ENCODE data around the gene MFF. TPM values are rescaled to one million over a fixed set of nuclear protein-coding genes. Genes with fewer than 3 reads are reported as not detected.
"Not testable (repeated sequence)": the region's sequence is repeated elsewhere in the genome, so short reads cannot be mapped to it uniquely, and the experiment has no call there.

MFF gene
- total RNA-seq, 2 experiments from 2014 or later = 66.5 to 73.9 TPM

DNA sequence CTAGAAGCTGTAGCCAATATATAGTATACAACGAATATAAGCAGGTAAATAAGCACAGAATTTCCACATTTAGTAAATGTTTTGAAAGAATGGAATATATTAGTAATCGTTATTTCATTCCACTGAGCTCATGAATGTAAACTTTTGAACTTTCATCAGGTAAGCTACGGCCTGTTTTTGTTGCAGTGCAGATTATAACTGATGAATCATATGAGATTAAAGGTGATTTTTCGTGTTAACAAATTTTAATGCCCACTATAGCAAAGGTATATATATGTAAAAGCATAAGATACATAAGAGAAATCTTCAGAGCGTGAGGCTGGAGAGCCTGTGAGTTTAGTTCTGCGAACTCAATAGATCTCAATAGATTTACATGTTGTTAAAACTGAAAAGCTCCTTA lies 61.6 kb downstream of the MFF start:
- Mint-ChIP-seq H3K4me3 (no peak overlapping the region), H3K9me3 (peaks cover 9% of the 10 kb centered on the region), H3K36me3 (ENCODE audit: low read depth) (peaks cover 3% of the 10 kb centered on the region), H3K4me1 (ENCODE audit: low read depth) (peaks cover 16% of the 10 kb centered on the region), H3K27ac (no peak overlapping the region), H3K27me3 (no peaks in the 10 kb centered on the region)
- ATAC-seq (no peak), DNase-seq (no peak)
- TF ChIP-seq, protein P1, sequence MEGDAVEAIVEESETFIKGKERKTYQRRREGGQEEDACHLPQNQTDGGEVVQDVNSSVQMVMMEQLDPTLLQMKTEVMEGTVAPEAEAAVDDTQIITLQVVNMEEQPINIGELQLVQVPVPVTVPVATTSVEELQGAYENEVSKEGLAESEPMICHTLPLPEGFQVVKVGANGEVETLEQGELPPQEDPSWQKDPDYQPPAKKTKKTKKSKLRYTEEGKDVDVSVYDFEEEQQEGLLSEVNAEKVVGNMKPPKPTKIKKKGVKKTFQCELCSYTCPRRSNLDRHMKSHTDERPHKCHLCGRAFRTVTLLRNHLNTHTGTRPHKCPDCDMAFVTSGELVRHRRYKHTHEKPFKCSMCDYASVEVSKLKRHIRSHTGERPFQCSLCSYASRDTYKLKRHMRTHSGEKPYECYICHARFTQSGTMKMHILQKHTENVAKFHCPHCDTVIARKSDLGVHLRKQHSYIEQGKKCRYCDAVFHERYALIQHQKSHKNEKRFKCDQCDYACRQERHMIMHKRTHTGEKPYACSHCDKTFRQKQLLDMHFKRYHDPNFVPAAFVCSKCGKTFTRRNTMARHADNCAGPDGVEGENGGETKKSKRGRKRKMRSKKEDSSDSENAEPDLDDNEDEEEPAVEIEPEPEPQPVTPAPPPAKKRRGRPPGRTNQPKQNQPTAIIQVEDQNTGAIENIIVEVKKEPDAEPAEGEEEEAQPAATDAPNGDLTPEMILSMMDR (IDR thresholded peaks at IDR 0.05) = no peak
- intact Hi-C loops (cut with micrococcal nuclease) = no loop called here
- ChIA-PET POLR2A (no interaction called here), CTCF (interaction anchor here (1.2 to 2.3 kb wide), 2 partner anchors 16 to 19 kb away, joined by 3 to 8 read pairs; no protein-coding TSS in a partner anchor)

DNA sequence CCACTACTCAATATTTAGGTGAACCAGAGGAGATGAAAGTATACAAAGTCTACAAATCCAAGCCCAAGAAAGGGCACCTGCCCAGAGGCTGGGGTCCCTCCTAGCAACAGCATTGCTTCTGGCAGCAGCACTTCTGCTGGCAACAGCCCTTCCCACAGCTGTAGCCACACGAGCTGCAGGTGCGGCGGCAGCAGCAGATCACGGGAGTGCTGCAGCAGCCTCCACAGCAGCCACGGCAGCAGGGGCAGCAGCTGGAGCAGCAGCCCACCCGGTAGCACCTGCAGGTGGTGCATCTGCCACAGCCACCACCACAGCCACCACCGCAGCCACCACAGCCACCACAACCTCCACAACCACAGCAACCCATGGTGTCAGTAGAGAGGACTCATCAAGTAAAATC lies 62.5 kb downstream of the MFF start, which contains the start of gene SCYGR1:
Gene SCYGR1, minus strand, starts transcription at position 367 of the 400 bp plus-strand sequence. Its CDS starts 0 bp downstream, at position 367.
- DNase-seq; ATAC-seq; H3K27me3 Mint-ChIP-seq; H3K36me3 Mint-ChIP-seq (ENCODE audit: low read depth); H3K9me3 Mint-ChIP-seq; H3K27ac Mint-ChIP-seq; CTCF ChIA-PET; intact Hi-C loops (cut with micrococcal nuclease); POLR2A ChIA-PET; H3K4me1 Mint-ChIP-seq (ENCODE audit: low read depth); H3K4me3 Mint-ChIP-seq: not testable (repeated sequence)

DNA sequence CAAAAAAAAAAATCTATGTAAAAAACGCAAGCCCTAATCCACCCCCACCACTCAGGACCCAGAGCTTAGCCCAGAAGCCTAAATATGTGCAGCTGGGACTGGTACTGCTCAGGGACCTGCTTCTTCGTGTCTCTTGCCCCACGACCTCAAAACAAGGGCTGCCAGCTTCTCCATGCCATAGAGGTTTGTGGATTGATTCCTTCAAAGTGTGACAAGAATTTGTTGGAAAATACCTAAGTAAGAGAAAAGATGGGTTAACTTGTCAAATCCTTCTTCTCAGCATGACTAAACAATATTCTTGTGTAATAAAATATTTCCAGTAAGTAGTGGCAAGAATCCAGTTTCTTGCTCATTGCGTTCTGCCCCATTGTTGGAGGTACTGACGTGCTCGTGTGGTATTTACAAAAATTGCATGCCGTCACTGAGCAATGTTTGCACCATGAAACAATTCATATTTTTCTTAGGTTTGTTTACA lies 63.5 kb downstream of the MFF start:
- H3K9me3 Mint-ChIP-seq = no peaks in the 10 kb centered on the region
- ChIA-PET POLR2A (interaction anchor here (0.6 kb wide), 1 partner anchor 260 kb away, joined by 3 read pairs; no protein-coding TSS in a partner anchor), CTCF (no interaction called here)
- H3K27ac Mint-ChIP-seq = no peak overlapping the region
- intact Hi-C loops (cut with micrococcal nuclease) = no loop called here
- DNase-seq (no peak), ATAC-seq (no peak)
- no peaks in the 10 kb centered on the region for H3K27me3 Mint-ChIP-seq
- no peaks in the 10 kb centered on the region for H3K36me3 Mint-ChIP-seq (ENCODE audit: low read depth)
- peaks cover 6% of the 10 kb centered on the region for H3K4me1 Mint-ChIP-seq (ENCODE audit: low read depth)
- H3K4me3 Mint-ChIP-seq = no peak overlapping the region
- TF ChIP-seq, protein P1 (IDR thresholded peaks at IDR 0.05) = no peak

DNA sequence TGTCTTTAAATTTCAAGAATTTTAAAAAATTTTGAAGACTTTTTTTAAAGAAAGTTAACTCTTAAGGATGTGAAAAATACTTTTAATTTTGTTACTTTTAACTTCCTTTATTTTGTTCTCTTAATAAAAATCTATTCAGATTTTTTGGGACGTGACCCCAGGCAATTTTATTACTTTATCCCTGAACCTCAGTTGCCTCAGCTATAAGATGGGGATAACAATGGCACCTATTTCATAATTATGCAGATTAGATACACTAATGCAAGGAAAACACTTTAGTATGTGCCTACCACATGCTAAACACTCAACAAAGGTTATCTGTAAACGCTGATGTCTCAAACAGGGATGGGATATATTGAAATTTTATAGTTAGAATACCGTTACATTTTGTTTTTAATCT lies 64.2 kb downstream of the MFF start:
- Mint-ChIP-seq H3K27ac (no peak overlapping the region), H3K36me3 (ENCODE audit: low read depth) (no peaks in the 10 kb centered on the region), H3K4me3 (no peak overlapping the region), H3K4me1 (ENCODE audit: low read depth) (peaks cover 6% of the 10 kb centered on the region), H3K9me3 (no peaks in the 10 kb centered on the region), H3K27me3 (no peaks in the 10 kb centered on the region)
- no peak for DNase-seq
- POLR2A ChIA-PET = interaction anchor here (0.6 kb wide), 1 partner anchor 261 kb away, joined by 3 read pairs; no protein-coding TSS in a partner anchor
- intact Hi-C loops (cut with micrococcal nuclease) = no loop called here
- CTCF ChIA-PET = no interaction called here
- TF ChIP-seq, protein P1 (IDR thresholded peaks at IDR 0.05) = no peak
- no peak for ATAC-seq

DNA sequence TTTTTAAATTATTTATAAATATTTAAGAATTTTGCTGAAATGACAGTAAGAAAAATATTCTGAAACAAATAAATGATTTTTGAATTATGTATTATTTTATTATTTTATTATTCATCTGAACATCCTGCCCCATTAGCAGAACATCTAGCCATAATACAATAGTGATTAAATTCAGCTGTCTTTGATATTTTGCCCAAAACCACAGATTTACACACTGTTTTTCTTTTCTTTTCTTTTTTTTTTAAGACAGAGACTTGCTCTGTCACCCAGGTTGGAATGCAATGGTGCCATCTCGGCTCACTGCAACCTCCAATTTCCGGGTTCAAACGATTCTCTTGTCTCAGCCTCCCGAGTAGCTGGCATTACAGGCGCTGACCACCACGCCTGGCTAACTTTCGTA lies 64.6 kb downstream of the MFF start:
- no peak overlapping the region for H3K4me3 Mint-ChIP-seq
- H3K27ac Mint-ChIP-seq = no peak overlapping the region
- CTCF ChIA-PET = no interaction called here
- POLR2A ChIA-PET = no interaction called here
- intact Hi-C loops (cut with micrococcal nuclease) = no loop called here
- DNase-seq = no peak
- peaks cover 6% of the 10 kb centered on the region for H3K4me1 Mint-ChIP-seq (ENCODE audit: low read depth)
- TF ChIP-seq, protein P1 (IDR thresholded peaks at IDR 0.05) = no peak
- H3K27me3 Mint-ChIP-seq = no peaks in the 10 kb centered on the region
- no peaks in the 10 kb centered on the region for H3K9me3 Mint-ChIP-seq
- H3K36me3 Mint-ChIP-seq (ENCODE audit: low read depth) = no peaks in the 10 kb centered on the region
- ATAC-seq = no peak
